GM19193 (cell line): ENCODE measurements around the gene BCAN.

Experiments used
- POLR2A ChIP-seq: IDR thresholded peaks from 4 replicates; pipeline ENCODE4 v1.6.1; 2011; ENCODE audit not compliant: insufficient read depth, insufficient read length; ENCODE audit errors: extremely low read depth

Gene BCAN

GRCh38 chr1:156641761-156642264 lies at the start of gene BCAN:
BCAN (plus strand) TSS chr1:156642117; CDS start chr1:156646055, 3,938 bp downstream.
- TF ChIP-seq POLR2A = no peak

- TF ChIP-seq POLR2A = no peak
These were observed 49.6 kb upstream of the BCAN start for GRCh38 chr1:156592158-156592909.

- peak; percentile 13 for TF ChIP-seq POLR2A
These were observed 48.8 kb upstream of the BCAN start for GRCh38 chr1:156592910-156593660.

GRCh38 chr1:156593661-156593989 lies 48.3 kb upstream of the BCAN start:
- peak; percentile 20 for TF ChIP-seq POLR2A

- TF ChIP-seq POLR2A = no peak
These were observed 47.7 kb upstream of the BCAN start for GRCh38 chr1:156594190-156594589.

- TF ChIP-seq POLR2A = no peak
These were observed 46.9 kb upstream of the BCAN start for GRCh38 chr1:156595016-156595415.

- TF ChIP-seq POLR2A = no peak
These were observed 45.5 kb upstream of the BCAN start for GRCh38 chr1:156596426-156596825.

- no peak for TF ChIP-seq POLR2A
These were observed 43.8 kb upstream of the BCAN start for GRCh38 chr1:156598125-156598524.

- no peak for TF ChIP-seq POLR2A
These were observed 43.0 kb upstream of the BCAN start for GRCh38 chr1:156598731-156599432.

- TF ChIP-seq POLR2A = no peak
These were observed 42.1 kb upstream of the BCAN start for GRCh38 chr1:156599811-156600210.

- TF ChIP-seq POLR2A = no peak
These were observed 41.2 kb upstream of the BCAN start for GRCh38 chr1:156600733-156601121.

GRCh38 chr1:156601122-156601830 lies 40.6 kb upstream of the BCAN start, which contains the start of gene GPATCH4:
GPATCH4 (minus strand) TSS chr1:156601479.
- peak; percentile 86 for TF ChIP-seq POLR2A

- no peak for TF ChIP-seq POLR2A
These were observed 40.0 kb upstream of the BCAN start for GRCh38 chr1:156601892-156602291.

- no peak for TF ChIP-seq POLR2A
These were observed 39.3 kb upstream of the BCAN start for GRCh38 chr1:156602557-156602993.
